Activated T-helper 1 cell treated with anti-CD3 and anti-CD28 coated beads, Interleukin-2, amount 50 U/mL, for 16 hours (primary cell): ENCODE measurements around the gene STAT1.

Experiments
- DNase-seq, 2 donors: peaks; one replicate each; pipeline ENCODE4 v3.0.0-alpha.2; 2020; ENCODE audit warnings: low read depth in 1 of 2, low spot score in 1 of 2

Gene STAT1

GRCh38 chr2:190927301-190927700, 86.7 kb downstream of the STAT1 start:
- no peak for DNase-seq

GRCh38 chr2:190922376-190922775, 91.6 kb downstream of the STAT1 start:
- no peak for DNase-seq

- no peak for DNase-seq
Observed at GRCh38 chr2:190920085-190920484, 93.9 kb downstream of the STAT1 start.
